ENCODE measurements around the gene TRMT11. TPM values are rescaled to one million over a fixed set of nuclear protein-coding genes. Genes with fewer than 3 reads are reported as not detected.
"Not testable (repeated sequence)": the region's sequence is repeated elsewhere in the genome, so short reads cannot be mapped to it uniquely, and the experiment has no call there.

TRMT11 gene
- total RNA-seq, 4 donors from 2014 or later = 16.1 to 24.9 (median 18.8) TPM

GRCh38 chr6:126054802-126055201, 68.5 kb downstream of the TRMT11 start:
- intact Hi-C loops (cut with DNase I) = no loop called here
- TF ChIP-seq POLR2A (IDR thresholded peaks at IDR 0.05; ENCODE audit: low read depth) (no peak), POLR2AphosphoS5 (IDR thresholded peaks at IDR 0.05) (no peak)
- TF ChIP-seq, protein P1, sequence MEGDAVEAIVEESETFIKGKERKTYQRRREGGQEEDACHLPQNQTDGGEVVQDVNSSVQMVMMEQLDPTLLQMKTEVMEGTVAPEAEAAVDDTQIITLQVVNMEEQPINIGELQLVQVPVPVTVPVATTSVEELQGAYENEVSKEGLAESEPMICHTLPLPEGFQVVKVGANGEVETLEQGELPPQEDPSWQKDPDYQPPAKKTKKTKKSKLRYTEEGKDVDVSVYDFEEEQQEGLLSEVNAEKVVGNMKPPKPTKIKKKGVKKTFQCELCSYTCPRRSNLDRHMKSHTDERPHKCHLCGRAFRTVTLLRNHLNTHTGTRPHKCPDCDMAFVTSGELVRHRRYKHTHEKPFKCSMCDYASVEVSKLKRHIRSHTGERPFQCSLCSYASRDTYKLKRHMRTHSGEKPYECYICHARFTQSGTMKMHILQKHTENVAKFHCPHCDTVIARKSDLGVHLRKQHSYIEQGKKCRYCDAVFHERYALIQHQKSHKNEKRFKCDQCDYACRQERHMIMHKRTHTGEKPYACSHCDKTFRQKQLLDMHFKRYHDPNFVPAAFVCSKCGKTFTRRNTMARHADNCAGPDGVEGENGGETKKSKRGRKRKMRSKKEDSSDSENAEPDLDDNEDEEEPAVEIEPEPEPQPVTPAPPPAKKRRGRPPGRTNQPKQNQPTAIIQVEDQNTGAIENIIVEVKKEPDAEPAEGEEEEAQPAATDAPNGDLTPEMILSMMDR (IDR thresholded peaks at IDR 0.05) = no peak
- Histone ChIP-seq H3K36me3 (peaks cover 0 to 14% (median 2%) of the 10 kb centered on the region in 4 donors), H3K27me3 (no peaks in the 10 kb centered on the region), H3K4me1 (peaks cover 0 to 24% (median 12%) of the 10 kb centered on the region in 4 donors), H3K27ac (replicated peaks in 1 of 4) (no peak overlapping the region), H3K4me3 (no peak overlapping the region), H3K9me3 (no peaks in the 10 kb centered on the region)
- WGBS = 74% methylated on average over 4 of the region's 4 CpGs
- no peak for DNase-seq (ENCODE audit: extremely low spot score)

DNA sequence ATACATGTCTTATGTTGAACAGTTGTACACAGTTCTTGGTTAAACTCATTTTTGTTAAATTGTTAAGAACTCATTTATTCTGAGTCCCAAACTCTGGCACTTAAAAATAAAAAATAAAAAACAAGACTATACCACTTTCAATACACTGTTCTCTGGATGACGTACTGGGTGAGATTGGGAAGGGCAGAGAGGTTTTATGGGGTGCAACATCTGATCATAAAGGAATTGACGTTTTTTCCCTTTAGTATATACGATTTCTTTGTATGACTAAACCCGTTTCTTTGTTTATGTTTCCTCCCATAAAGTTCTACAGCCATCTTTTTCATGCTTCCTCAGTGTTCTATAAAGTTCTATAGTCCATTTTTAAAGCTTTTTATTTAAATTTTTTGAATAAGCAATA, 69.1 kb downstream of the TRMT11 start:
- peaks cover 0 to 18% (median 5%) of the 10 kb centered on the region in 4 donors for H3K36me3 ChIP-seq
- intact Hi-C loops (cut with DNase I) = no loop called here
- WGBS = 95% methylated on average over 4 of the region's 4 CpGs

GRCh38 chr6:126056355-126057004, 70.1 kb downstream of the TRMT11 start:
- WGBS = 94% methylated on average over 5 of the region's 5 CpGs
- H3K9me3 ChIP-seq = no peaks in the 10 kb centered on the region
- peak; percentile 50 for DNase-seq (ENCODE audit: extremely low spot score)
- peaks cover 0 to 23% (median 6%) of the 10 kb centered on the region in 4 donors for H3K36me3 ChIP-seq
- no peak overlapping the region for H3K4me3 ChIP-seq
- no peak overlapping the region for H3K27ac ChIP-seq (replicated peaks in 1 of 4)
- TF ChIP-seq EP300 (IDR thresholded peaks at IDR 0.05) (no peak), POLR2AphosphoS5 (IDR thresholded peaks at IDR 0.05) (no peak), POLR2A (IDR thresholded peaks at IDR 0.05; ENCODE audit: low read depth) (no peak)
- TF ChIP-seq, protein P1 (IDR thresholded peaks at IDR 0.05) = no peak
- peaks cover 0 to 21% (median 12%) of the 10 kb centered on the region in 4 donors for H3K4me1 ChIP-seq
- intact Hi-C loops (cut with DNase I) = no loop called here
- no peaks in the 10 kb centered on the region for H3K27me3 ChIP-seq

More for the DNA sequence above, 69.1 kb downstream of the TRMT11 start:
- no peak for DNase-seq (ENCODE audit: extremely low spot score)
- H3K4me1 ChIP-seq = peaks cover 0 to 24% (median 12%) of the 10 kb centered on the region in 4 donors
- no peak overlapping the region for H3K4me3 ChIP-seq
- H3K27me3 ChIP-seq = no peaks in the 10 kb centered on the region
- H3K9me3 ChIP-seq = no peaks in the 10 kb centered on the region
- H3K27ac ChIP-seq (replicated peaks in 1 of 4) = no peak overlapping the region
- no peak for TF ChIP-seq POLR2A (IDR thresholded peaks at IDR 0.05; ENCODE audit: low read depth)
- TF ChIP-seq, protein P1 (IDR thresholded peaks at IDR 0.05) = no peak
- no peak for TF ChIP-seq POLR2AphosphoS5 (IDR thresholded peaks at IDR 0.05)
- no peak for TF ChIP-seq EP300 (IDR thresholded peaks at IDR 0.05)

DNA sequence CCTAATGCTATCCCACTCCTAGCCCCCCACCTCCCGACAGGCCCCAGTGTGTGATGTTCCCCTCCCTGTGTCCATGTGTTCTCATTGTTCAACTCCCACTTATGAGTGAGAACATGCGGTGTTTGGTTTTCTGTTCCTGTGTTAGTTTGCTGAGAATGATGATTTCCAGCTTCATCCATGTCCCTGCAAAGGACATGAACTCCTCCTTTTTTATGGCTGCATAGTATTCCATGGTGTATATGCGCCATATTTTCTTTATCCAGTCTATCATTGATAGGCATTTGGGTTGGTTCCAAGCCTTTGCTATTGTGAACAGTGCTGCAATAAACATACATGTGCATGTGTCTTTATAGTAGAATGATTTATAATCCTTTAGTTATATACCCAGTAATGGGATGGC, 71.7 kb downstream of the TRMT11 start:
- H3K4me3 ChIP-seq; DNase-seq (ENCODE audit: extremely low spot score); H3K27ac ChIP-seq (replicated peaks in 1 of 4); H3K9me3 ChIP-seq; H3K27me3 ChIP-seq; intact Hi-C loops (cut with DNase I): not testable (repeated sequence)
- Histone ChIP-seq H3K36me3 (peaks cover 0 to 23% (median 5%) of the 10 kb centered on the region in 4 donors), H3K4me1 (peaks cover 0 to 15% (median 11%) of the 10 kb centered on the region in 4 donors)
- WGBS = 100% methylated on average over 3 of the region's 3 CpGs

GRCh38 chr6:126060400-126060799, 74.1 kb downstream of the TRMT11 start:
- Histone ChIP-seq H3K36me3 (peaks cover 0 to 15% (median 4%) of the 10 kb centered on the region in 4 donors), H3K4me3 (no peak overlapping the region), H3K27ac (replicated peaks in 1 of 4) (no peak overlapping the region), H3K4me1 (no peaks in the 10 kb centered on the region), H3K9me3 (no peaks in the 10 kb centered on the region), H3K27me3 (no peaks in the 10 kb centered on the region)
- intact Hi-C loops (cut with DNase I) = no loop called here
- no peak for TF ChIP-seq EP300 (IDR thresholded peaks at IDR 0.05)
- TF ChIP-seq POLR2AphosphoS5 (IDR thresholded peaks at IDR 0.05) = no peak
- TF ChIP-seq, protein P1 (IDR thresholded peaks at IDR 0.05) = no peak
- TF ChIP-seq POLR2A (IDR thresholded peaks at IDR 0.05; ENCODE audit: low read depth) = no peak
- WGBS = 96% methylated on average over 5 of the region's 5 CpGs
- peak; percentile 24 for DNase-seq (ENCODE audit: extremely low spot score)

Measured in esophagus muscularis mucosa (tissue), 4 donors.